ENCODE measurements around the gene TRPM3.

- TF ChIP-seq SMARCA4 (IDR thresholded peaks at IDR 0.05) (no peak), NR2F6 (CRISPR knock-in tag; IDR thresholded peaks at IDR 0.05) (no peak), EZH2 (IDR thresholded peaks at IDR 0.05; ENCODE audit: borderline replicate concordance, low read depth, low read length) (no peak), MXI1 (IDR thresholded peaks at IDR 0.05; ENCODE audit: low read depth, low read length) (no peak), ZBTB49 (CRISPR knock-in tag; IDR thresholded peaks at IDR 0.05; ENCODE audit: borderline replicate concordance) (no peak), NR2C1 (IDR thresholded peaks at IDR 0.05) (no peak), NR2C1 (tag; IDR thresholded peaks at IDR 0.05) (no peak), CTCF (IDR thresholded peaks at IDR 0.05 in 2 of 3, conservative IDR thresholded peaks at IDR 0.05 in 1 of 3; ENCODE audit: insufficient read depth in 2 of 3, low read depth in 1 of 3, low read length in 3 of 3) (no peak), UBTF (IDR thresholded peaks at IDR 0.05; ENCODE audit: borderline replicate concordance in 1 of 2, low read depth in 2 of 2, low read length in 2 of 2) (no peak)
Measured at GRCh38 chr9:70499621-70500020, 621.8 kb downstream of the TRPM3 start.

Data from K562 (cell line).